H1 (cell line): ENCODE results near the gene SERINC1. TPM values are rescaled to one million over a fixed set of nuclear protein-coding genes. Genes with fewer than 3 reads are reported as not detected.

ENCODE experiments used
- CTCF ChIA-PET: fragments of 300-600 bp; sonication (Branson Sonifier 250); formaldehyde crosslinking; loops from one replicate; lab custom pipeline; 2021; ENCODE audit not compliant: partially characterized antibody; lab: Charles Lee
- POLR2A ChIA-PET: fragments of 300-600 bp; sonication (Branson Sonifier 250); formaldehyde crosslinking; loops from one replicate; lab custom pipeline; 2021; ENCODE audit warnings: inconsistent platforms; ENCODE audit not compliant: partially characterized antibody; lab: Charles Lee
- DNase-seq, 2 experiments: peaks; one replicate each; pipeline versions ENCODE4 v3.0.0 to v3.0.0-alpha.2; 2010 to 2022; ENCODE audit warnings: low spot score in 2 of 2, low read depth in 1 of 2, mixed read lengths in 1 of 2
- FAIRE-seq: peaks from 2 replicates; lab custom pipeline; 2011; peaks lifted over from hg19 to GRCh38; lab: Jason Lieb, UNC
- H2AFZ ChIP-seq: 2 replicates; pipeline ENCODE4 v1.8.1; 2012; ENCODE audit warnings: low read length, inconsistent platforms
- H2AK5ac ChIP-seq: 2 replicates; pipeline ENCODE4 v1.6.1; 2013; ENCODE audit warnings: low read depth, low read length
- H2BK120ac ChIP-seq: replicated peaks from 2 replicates; pipeline ENCODE3; 2013; ENCODE audit warnings: low read depth, low read length, inconsistent platforms
- H2BK12ac ChIP-seq: 2 replicates; pipeline ENCODE4 v1.6.1; 2013; ENCODE audit warnings: low read depth, low read length
- H2BK15ac ChIP-seq: 2 replicates; pipeline ENCODE4 v1.6.1; 2013; ENCODE audit warnings: low read length
- H2BK20ac ChIP-seq: 2 replicates; pipeline ENCODE4 v1.6.1; 2013; ENCODE audit warnings: low read length
- H2BK5ac ChIP-seq: 2 replicates; pipeline ENCODE4 v1.6.1; 2013; ENCODE audit warnings: low read depth, low read length
- H3K14ac ChIP-seq: 2 replicates; pipeline ENCODE4 v1.6.1; 2013; ENCODE audit warnings: inconsistent platforms; ENCODE audit not compliant: insufficient read length
- H3K18ac ChIP-seq: 2 replicates; pipeline ENCODE4 v1.6.1; 2013; ENCODE audit warnings: low read length; ENCODE audit errors: extremely low read depth
- H3K23ac ChIP-seq: 2 replicates; pipeline ENCODE4 v1.6.1; 2013; ENCODE audit warnings: inconsistent platforms; ENCODE audit not compliant: insufficient read length
- H3K23me2 ChIP-seq: 2 replicates; pipeline ENCODE4 v1.6.1; 2013; ENCODE audit warnings: low read depth, low read length
- H3K27ac ChIP-seq: 2 replicates; pipeline ENCODE4 v1.6.1; 2011; ENCODE audit warnings: low read depth, low read length, inconsistent platforms
- H3K27me3 ChIP-seq, 4 experiments: replicated peaks in 1 of 4; 1 replicate in 1 of 4; 2 replicates in 3 of 4; pipeline versions ENCODE4 v1.6.1 to v1.8.1; 2011 to 2013; ENCODE audit warnings: low read length in 3 of 4, mild to moderate bottlenecking in 3 of 4, inconsistent platforms in 2 of 4, mixed read lengths in 2 of 4, moderate library complexity in 1 of 4; ENCODE audit not compliant: control insufficient read depth in 3 of 4, insufficient read depth in 3 of 4; ENCODE audit errors: extremely low read depth in 1 of 4
- H3K36me3 ChIP-seq, 4 experiments: 2 replicates each; pipeline versions ENCODE4 v1.6.1 to v1.8.1; 2011 to 2013; ENCODE audit warnings: mild to moderate bottlenecking in 4 of 4, low read length in 3 of 4, moderate library complexity in 2 of 4, control low read depth in 1 of 4, inconsistent platforms in 1 of 4; ENCODE audit not compliant: insufficient read depth in 4 of 4, control insufficient read depth in 2 of 4
- H3K4ac ChIP-seq: replicated peaks from 2 replicates; pipeline ENCODE3; 2013; ENCODE audit warnings: low read length, low read depth, mixed read lengths, inconsistent platforms; ENCODE audit not compliant: insufficient read length
- H3K4me1 ChIP-seq, 4 experiments: replicated peaks in 1 of 4; 1 replicate in 1 of 4; 2 replicates in 3 of 4; pipeline versions ENCODE4 v1.6.1 to v1.8.1; 2011 to 2013; ENCODE audit warnings: low read length in 3 of 4, inconsistent platforms in 2 of 4, mixed read lengths in 1 of 4; ENCODE audit not compliant: insufficient read depth in 4 of 4, control insufficient read depth in 3 of 4
- H3K4me2 ChIP-seq, 2 experiments: 2 replicates each; pipeline versions ENCODE4 v1.6.1 to v1.8.1; 2011 to 2013; ENCODE audit warnings: low read depth in 2 of 2, low read length in 2 of 2, control low read depth in 1 of 2, inconsistent platforms in 1 of 2, mild to moderate bottlenecking in 1 of 2; ENCODE audit not compliant: insufficient read depth in 1 of 2
- H3K4me3 ChIP-seq, 4 experiments: fragments of 200-600, 300-600 bp in 1 of 4; sonication (generic), shearing (Covaris generic), sonication (Bioruptor Twin) in 1 of 4; 2 replicates each; pipeline versions ENCODE4 v1.5.1 to v1.8.1; 2011 to 2016; ENCODE audit warnings: low read length in 4 of 4, low read depth in 3 of 4, control low read depth in 2 of 4, inconsistent platforms in 2 of 4, mild to moderate bottlenecking in 2 of 4, mixed read lengths in 1 of 4, moderate library complexity in 1 of 4; ENCODE audit not compliant: insufficient read depth in 2 of 4; ENCODE audit errors: extremely low read depth in 1 of 4
- H3K56ac ChIP-seq: replicated peaks from 2 replicates; pipeline ENCODE3; 2013; ENCODE audit warnings: low read depth, mild to moderate bottlenecking, mixed read lengths, low read length, inconsistent platforms; ENCODE audit not compliant: insufficient read length
- H3K79me1 ChIP-seq: 2 replicates; pipeline ENCODE4 v1.6.1; 2013; ENCODE audit warnings: low read depth, low read length, control low read depth
- H3K79me2 ChIP-seq, 2 experiments: 2 replicates each; pipeline versions ENCODE4 v1.6.1 to v1.8.1; 2012 to 2013; ENCODE audit warnings: low read length in 2 of 2, mild to moderate bottlenecking in 2 of 2, inconsistent platforms in 1 of 2; ENCODE audit not compliant: insufficient read depth in 2 of 2, control insufficient read depth in 1 of 2
- H3K9ac ChIP-seq, 4 experiments: replicated peaks in 1 of 4; 1 replicate in 1 of 4; 2 replicates in 3 of 4; pipeline versions ENCODE4 v1.6.1 to v1.8.1; 2011 to 2013; ENCODE audit warnings: low read depth in 3 of 4, low read length in 3 of 4, control low read depth in 2 of 4, mild to moderate bottlenecking in 2 of 4, moderate library complexity in 2 of 4, inconsistent platforms in 1 of 4; ENCODE audit errors: extremely low read depth in 1 of 4
- H3K9me3 ChIP-seq, 2 experiments: 2 replicates each; pipeline versions ENCODE4 v1.6.1 to v1.8.1; 2012 to 2013; ENCODE audit warnings: mild to moderate bottlenecking in 2 of 2, moderate library complexity in 2 of 2, control low read depth in 1 of 2, inconsistent platforms in 1 of 2, low read depth in 1 of 2, low read length in 1 of 2, mixed read lengths in 1 of 2; ENCODE audit not compliant: insufficient read depth in 2 of 2
- H4K20me1 ChIP-seq, 2 experiments: replicated peaks in 1 of 2; 2 replicates each; pipeline versions ENCODE3 to v1.8.1; 2011 to 2013; ENCODE audit warnings: inconsistent platforms in 2 of 2, low read length in 2 of 2, mild to moderate bottlenecking in 1 of 2; ENCODE audit not compliant: insufficient read depth in 2 of 2, control insufficient read depth in 1 of 2
- H4K5ac ChIP-seq: 2 replicates; pipeline ENCODE4 v1.6.1; 2013; ENCODE audit warnings: low read length, low read depth, mixed read lengths, inconsistent platforms; ENCODE audit not compliant: insufficient read length
- H4K8ac ChIP-seq: 2 replicates; pipeline ENCODE4 v1.8.0; 2013; ENCODE audit warnings: mild to moderate bottlenecking, moderate library complexity, low read length, inconsistent platforms; ENCODE audit not compliant: insufficient read depth; ENCODE audit errors: extremely low read depth
- H4K91ac ChIP-seq: replicated peaks from 2 replicates; pipeline ENCODE3; 2013; ENCODE audit warnings: low read length, mixed read lengths, inconsistent platforms; ENCODE audit not compliant: insufficient read length
- ASH2L ChIP-seq: fragments of 200-600, 300-600 bp; sonication (generic); IDR thresholded peaks from one replicate; pipeline ENCODE4 v1.7.1; 2017; ENCODE audit warnings: low read length
- CEBPB ChIP-seq: IDR thresholded peaks from 2 replicates; pipeline ENCODE4 v1.6.1; 2012; ENCODE audit warnings: low read depth, low read length
- EGR1 ChIP-seq: IDR thresholded peaks from 2 replicates; pipeline ENCODE4 v1.6.1; 2011; ENCODE audit warnings: low read depth, low read length, borderline replicate concordance
- GTF2F1 ChIP-seq: IDR thresholded peaks from 2 replicates; pipeline ENCODE4 v1.6.1; 2012; ENCODE audit warnings: low read depth, low read length, improper control_type of control experiment, borderline replicate concordance
- KDM5A ChIP-seq: fragments of 200-600 bp; IDR thresholded peaks from 2 replicates; pipeline ENCODE4 v1.7.1; 2012; ENCODE audit warnings: mild to moderate bottlenecking, low read length, inconsistent platforms, mixed read lengths
- NANOG ChIP-seq: IDR thresholded peaks from 2 replicates; pipeline ENCODE4 v1.6.1; 2011; ENCODE audit warnings: low read length, low read depth, mild to moderate bottlenecking, inconsistent platforms; ENCODE audit not compliant: insufficient read depth, poor library complexity, severe bottlenecking
- PHF8 ChIP-seq: fragments of 200-600 bp; sonication (generic); conservative IDR thresholded peaks from 2 replicates; pipeline ENCODE4 v1.7.1; 2012; ENCODE audit warnings: low read depth, mild to moderate bottlenecking, inconsistent platforms, low read length, moderate library complexity
- POU5F1 ChIP-seq: IDR thresholded peaks from 2 replicates; pipeline ENCODE4 v1.6.1; 2011; ENCODE audit warnings: low read depth, mild to moderate bottlenecking, low read length, moderate library complexity
- SIX5 ChIP-seq: IDR thresholded peaks from 2 replicates; pipeline ENCODE4 v1.6.1; 2011; ENCODE audit warnings: mild to moderate bottlenecking, low read depth, low read length
- SRF ChIP-seq: IDR thresholded peaks from 2 replicates; pipeline ENCODE4 v1.6.1; 2011; ENCODE audit warnings: mild to moderate bottlenecking, low read depth, low read length, moderate library complexity
- TAF1 ChIP-seq: IDR thresholded peaks from 2 replicates; pipeline ENCODE4 v1.6.1; 2011; ENCODE audit warnings: mild to moderate bottlenecking, low read depth, low read length
- TBP ChIP-seq: IDR thresholded peaks from 2 replicates; pipeline ENCODE4 v1.6.1; 2011; ENCODE audit warnings: low read depth, low read length, improper control_type of control experiment
- WGBS, 2 experiments: shearing (Covaris generic) in 1 of 2; methylation state at CpG; one replicate each; pipeline versions ENCODE4 v1.1.6 to v1.1.7; 2013 to 2015; ENCODE audit warnings: low lambda C conversion rate in 2 of 2, mixed read lengths in 2 of 2, inconsistent platforms in 1 of 2, low coverage in 1 of 2, missing lambda C conversion rate in 1 of 2; ENCODE audit not compliant: insufficient replicate concordance in 2 of 2, insufficient coverage in 1 of 2, insufficient read length in 1 of 2; ENCODE audit errors: extremely low coverage in 1 of 2, missing lambda C conversion rate in 1 of 2; 5-methylcytosine and 5-hydroxymethylcytosine counted together
- polyA plus RNA-seq, 7 experiments: library from polyadenylated mRNA; depleted of rRNA in 3 of 7; stranded (reverse) in 5 of 7; unstranded in 2 of 7; fragments of >200 nt in 5 of 7; fragments of 200-250 nt in 2 of 7; gene quantifications; 1 replicate in 5 of 7; 2 replicates in 1 of 7; 4 replicates in 1 of 7; pipeline versions ENCODE4 v1.2.1 to v1.2.3, GENCODE V29; 2011 to 2013; ENCODE audit warnings: missing spikeins in 2 of 7, mixed read lengths in 2 of 7
- total RNA-seq: library from RNA; stranded (reverse); fragmentation: NEBNext Ultra II Directional; extraction: Animal tissue kit (Norgen Biotek cat#: 25700); gene quantifications from 2 replicates; pipeline ENCODE4 v1.2.1, GENCODE V29; 2021
- TF ChIP-seq, protein P1 (sequence below): IDR thresholded peaks from 2 replicates; pipeline ENCODE4 v1.6.1; 2012; ENCODE audit warnings: inconsistent platforms
- TF ChIP-seq, protein P2 (sequence below): IDR thresholded peaks from 2 replicates; pipeline ENCODE4 v1.6.1; 2011; ENCODE audit warnings: low read depth, mild to moderate bottlenecking, low read length; ENCODE audit not compliant: insufficient read depth

The SERINC1 gene
- total and polyA plus RNA-seq, 2 of the 8 experiments (the other 6 are each of a cell fraction or from before 2014, with no cell fraction given): 15.4 to 38.6 TPM

DNA sequence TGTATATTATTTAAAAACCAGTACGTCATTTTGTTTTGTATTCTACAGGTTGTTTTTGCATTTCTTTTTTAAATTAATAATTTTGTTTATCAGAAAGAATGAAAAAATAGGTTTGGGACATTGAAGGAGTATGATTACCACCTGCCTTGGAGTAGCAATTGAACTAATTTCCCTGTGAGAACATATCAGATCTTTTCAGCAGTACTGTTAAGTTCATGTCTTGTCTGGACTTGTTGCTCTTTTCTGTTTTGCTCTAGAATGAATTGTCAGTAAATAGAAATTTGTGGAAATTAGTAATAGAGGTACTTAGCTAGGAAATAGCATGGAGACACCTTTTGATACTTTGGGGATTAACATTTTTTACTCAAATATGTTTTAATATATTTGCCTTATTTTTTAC, 47.9 kb downstream of the SERINC1 start:
- H3K9ac ChIP-seq: no peak overlapping the region
- no peak overlapping the region for H2BK12ac ChIP-seq
- H2BK120ac ChIP-seq: no peak overlapping the region
- no peak overlapping the region for H3K4ac ChIP-seq
- no peak overlapping the region for H2AFZ ChIP-seq
- H3K18ac ChIP-seq: no peak overlapping the region
- H2BK20ac ChIP-seq: no peak overlapping the region
- H3K4me2 ChIP-seq: no peak overlapping the region
- POLR2A ChIA-PET: no interaction called here
- H3K4me1 ChIP-seq: no peaks in the 10 kb centered on the region
- no peak overlapping the region for H2AK5ac ChIP-seq
- H4K5ac ChIP-seq: no peak overlapping the region
- no peak overlapping the region for H3K56ac ChIP-seq
- 83% methylated on average over 1 of the region's 1 CpG; no CpG with 5 or more reads in 1 of the 2 experiments for WGBS, 2 experiments
- H3K27me3 ChIP-seq: no peaks in the 10 kb centered on the region
- H3K14ac ChIP-seq: no peak overlapping the region
- FAIRE-seq (no peak), DNase-seq (no peak)
- CTCF ChIA-PET: no interaction called here
- no peaks in the 10 kb centered on the region for H3K9me3 ChIP-seq
- H3K23ac ChIP-seq: no peak overlapping the region
- no peak overlapping the region for H2BK15ac ChIP-seq
- H3K23me2 ChIP-seq: no peaks in the 10 kb centered on the region
- H2BK5ac ChIP-seq: no peak overlapping the region
- no peak overlapping the region for H3K4me3 ChIP-seq
- H3K79me1 ChIP-seq: no peaks in the 10 kb centered on the region
- H3K36me3 ChIP-seq: peaks cover 0 to 45% (median 19%) of the 10 kb centered on the region in 4 experiments; a peak in 5 of 8 replicates
- no peak overlapping the region for H4K8ac ChIP-seq
- H3K27ac ChIP-seq: no peak overlapping the region
- no peaks in the 10 kb centered on the region for H3K79me2 ChIP-seq
- H4K20me1 ChIP-seq: peaks cover 0 to 3% of the 10 kb centered on the region in 2 experiments
- H4K91ac ChIP-seq: no peak overlapping the region
- no peak for TF ChIP-seq ASH2L
- TF ChIP-seq EGR1: no peak
- TF ChIP-seq GTF2F1: no peak
- no peak for TF ChIP-seq CEBPB
- TF ChIP-seq SRF: no peak
- no peak for TF ChIP-seq TBP
- no peak for TF ChIP-seq NANOG
- no peak for TF ChIP-seq POU5F1
- TF ChIP-seq, protein P1, sequence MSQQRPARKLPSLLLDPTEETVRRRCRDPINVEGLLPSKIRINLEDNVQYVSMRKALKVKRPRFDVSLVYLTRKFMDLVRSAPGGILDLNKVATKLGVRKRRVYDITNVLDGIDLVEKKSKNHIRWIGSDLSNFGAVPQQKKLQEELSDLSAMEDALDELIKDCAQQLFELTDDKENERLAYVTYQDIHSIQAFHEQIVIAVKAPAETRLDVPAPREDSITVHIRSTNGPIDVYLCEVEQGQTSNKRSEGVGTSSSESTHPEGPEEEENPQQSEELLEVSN: no peak
- TF ChIP-seq PHF8: no peak
- TF ChIP-seq TAF1: no peak
- TF ChIP-seq SIX5: no peak
- TF ChIP-seq, protein P2, sequence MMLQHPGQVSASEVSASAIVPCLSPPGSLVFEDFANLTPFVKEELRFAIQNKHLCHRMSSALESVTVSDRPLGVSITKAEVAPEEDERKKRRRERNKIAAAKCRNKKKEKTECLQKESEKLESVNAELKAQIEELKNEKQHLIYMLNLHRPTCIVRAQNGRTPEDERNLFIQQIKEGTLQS: no peak
- TF ChIP-seq KDM5A: no peak
